Measurements from ENCODE around the gene LY86. TPM values are rescaled to one million over a fixed set of nuclear protein-coding genes. Genes with fewer than 3 reads are reported as not detected.

Gene LY86
- total RNA-seq, 1 experiment from 2014 or later, result not detected

- no peaks in the 10 kb centered on the region for H3K79me1 ChIP-seq (ENCODE audit: insufficient read depth, low read depth, low read length, poor library complexity, severe bottlenecking)
- H3K18ac ChIP-seq (ENCODE audit: insufficient read length, low read depth, low read length), result no peak overlapping the region
- peaks cover 0 to 5% (median 0%) of the 10 kb centered on the region in 3 experiments; a peak in 1 of 7 replicates for H3K36me3 Mint-ChIP-seq (ENCODE audit: insufficient read depth in 1 of 3, low read depth in 3 of 3)
- H3K9me3 ChIP-seq (ENCODE audit: control insufficient read depth, low read depth, low read length), result no peaks in the 10 kb centered on the region
- H3K27me3 ChIP-seq (ENCODE audit: insufficient read depth, low read length), result no peaks in the 10 kb centered on the region
- H2AFZ ChIP-seq (ENCODE audit: low read length), result no peak overlapping the region
- WGBS (ENCODE audit: extremely low coverage, insufficient read length, low lambda C conversion rate), result no CpG with 5 or more reads among the region's 3 CpGs
- no peak overlapping the region for H2BK120ac ChIP-seq (ENCODE audit: low read depth, low read length, poor library complexity, severe bottlenecking)
- H3K27ac Mint-ChIP-seq, result no peak overlapping the region
- H3K27me3 Mint-ChIP-seq (ENCODE audit: low read depth), result no peaks in the 10 kb centered on the region
- no peak overlapping the region for H3K9ac ChIP-seq (ENCODE audit: extremely low read depth, insufficient read length, low read length)
- H3K23me2 ChIP-seq (ENCODE audit: insufficient read length, low read depth, low read length, poor library complexity, severe bottlenecking), result no peaks in the 10 kb centered on the region
- H3K27ac ChIP-seq (ENCODE audit: insufficient read length, low read depth, low read length), result no peak overlapping the region
- H2BK15ac ChIP-seq (ENCODE audit: low read depth, low read length), result no peak overlapping the region
- H2BK20ac ChIP-seq (ENCODE audit: low read depth, low read length, poor library complexity, severe bottlenecking), result no peak overlapping the region
- H4K8ac ChIP-seq (replicated peaks; ENCODE audit: insufficient read length, low read depth, low read length), result no peak overlapping the region
- DNase-seq, result no peak
- TF ChIP-seq, protein P1, sequence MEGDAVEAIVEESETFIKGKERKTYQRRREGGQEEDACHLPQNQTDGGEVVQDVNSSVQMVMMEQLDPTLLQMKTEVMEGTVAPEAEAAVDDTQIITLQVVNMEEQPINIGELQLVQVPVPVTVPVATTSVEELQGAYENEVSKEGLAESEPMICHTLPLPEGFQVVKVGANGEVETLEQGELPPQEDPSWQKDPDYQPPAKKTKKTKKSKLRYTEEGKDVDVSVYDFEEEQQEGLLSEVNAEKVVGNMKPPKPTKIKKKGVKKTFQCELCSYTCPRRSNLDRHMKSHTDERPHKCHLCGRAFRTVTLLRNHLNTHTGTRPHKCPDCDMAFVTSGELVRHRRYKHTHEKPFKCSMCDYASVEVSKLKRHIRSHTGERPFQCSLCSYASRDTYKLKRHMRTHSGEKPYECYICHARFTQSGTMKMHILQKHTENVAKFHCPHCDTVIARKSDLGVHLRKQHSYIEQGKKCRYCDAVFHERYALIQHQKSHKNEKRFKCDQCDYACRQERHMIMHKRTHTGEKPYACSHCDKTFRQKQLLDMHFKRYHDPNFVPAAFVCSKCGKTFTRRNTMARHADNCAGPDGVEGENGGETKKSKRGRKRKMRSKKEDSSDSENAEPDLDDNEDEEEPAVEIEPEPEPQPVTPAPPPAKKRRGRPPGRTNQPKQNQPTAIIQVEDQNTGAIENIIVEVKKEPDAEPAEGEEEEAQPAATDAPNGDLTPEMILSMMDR (conservative IDR thresholded peaks at IDR 0.05), result no peak
- H3K9me3 Mint-ChIP-seq, result no peaks in the 10 kb centered on the region
- H3K4me1 Mint-ChIP-seq, result peaks cover 7 to 8% of the 10 kb centered on the region in 2 experiments
- H2AK5ac ChIP-seq (ENCODE audit: insufficient read length, low read length), result no peak overlapping the region
- no peak overlapping the region for H3K23ac ChIP-seq (ENCODE audit: insufficient read length, low read depth, low read length)
- H3K14ac ChIP-seq (ENCODE audit: insufficient read depth, low read length), result no peak overlapping the region
- no peak overlapping the region for H3T11ph ChIP-seq (ENCODE audit: low read length)
- H2BK5ac ChIP-seq (ENCODE audit: insufficient read length, low read length), result no peak overlapping the region
- H4K20me1 ChIP-seq (ENCODE audit: control insufficient read depth, insufficient read depth, insufficient read length), result no peaks in the 10 kb centered on the region
- H3K4me3 Mint-ChIP-seq, result no peak overlapping the region
- H3K4me1 ChIP-seq (ENCODE audit: insufficient read depth, low read length), result peaks cover 2% of the 10 kb centered on the region; the same call in 1 of the 2 replicates
- no peaks in the 10 kb centered on the region for H3K79me2 ChIP-seq (ENCODE audit: insufficient read depth, low read length)
- H4K5ac ChIP-seq (ENCODE audit: insufficient read length, low read depth, low read length), result no peak overlapping the region
- H3K4me2 ChIP-seq (ENCODE audit: insufficient read depth, insufficient read length, low read length), result no peak overlapping the region
- H3K56ac ChIP-seq (ENCODE audit: insufficient read length, low read depth, low read length), result no peak overlapping the region
- no peak overlapping the region for H4K91ac ChIP-seq (ENCODE audit: insufficient read length, low read depth, low read length)
- no peak overlapping the region for H2BK12ac ChIP-seq (ENCODE audit: insufficient read length, low read depth, low read length)
- no peak overlapping the region for H3K4ac ChIP-seq (ENCODE audit: low read depth, low read length)
Observed at GRCh38 chr6:6604566-6604965, 16.0 kb downstream of the LY86 start.

All from H9 (cell line).